Right forelimb (tissue), 1 donor: ENCODE measurements around the gene RBM19.

Source experiments
- DNase-seq: peaks from one replicate; pipeline ENCODE4 v3.0.0-alpha.2; 2018

The RBM19 gene

GRCh38 chr12:113766879-113767878 lies 198.9 kb downstream of the RBM19 start:
- no peak for DNase-seq
